GM12891 (cell line): Measurements from ENCODE around the gene EXD3.
"Not testable (repeated sequence)": the region's sequence is repeated elsewhere in the genome, so short reads cannot be mapped to it uniquely, and the experiment has no call there.

Experiments used
- DNase-seq: peaks from one replicate; pipeline ENCODE4 v3.0.0; 2011; ENCODE audit warnings: low spot score; ENCODE audit not compliant: insufficient read length
- FAIRE-seq: peaks from 2 replicates; lab custom pipeline; 2011; peaks lifted over from hg19 to GRCh38; lab: Jason Lieb, UNC
- PAX5 ChIP-seq: IDR thresholded peaks from 2 replicates; pipeline ENCODE4 v1.6.1; 2011; ENCODE audit warnings: low read length, moderate library complexity, mild to moderate bottlenecking; ENCODE audit not compliant: insufficient read depth, severe bottlenecking
- POLR2A ChIP-seq: IDR thresholded peaks from 2 replicates; pipeline ENCODE4 v1.6.1; 2011; ENCODE audit warnings: low read depth, low read length, control low read depth
- POLR2AphosphoS5 ChIP-seq: IDR thresholded peaks from 2 replicates; pipeline ENCODE4 v1.6.1; 2011; ENCODE audit warnings: low read depth, low read length, control low read depth
- POU2F2 ChIP-seq: IDR thresholded peaks from 2 replicates; pipeline ENCODE4 v1.6.1; 2011; ENCODE audit warnings: low read depth, mild to moderate bottlenecking, control low read depth, low read length, moderate library complexity
- SPI1 ChIP-seq: IDR thresholded peaks from 2 replicates; pipeline ENCODE4 v1.6.1; 2011; ENCODE audit warnings: low read depth, low read length, control low read depth
- TAF1 ChIP-seq: IDR thresholded peaks from 2 replicates; pipeline ENCODE4 v1.6.1; 2011; ENCODE audit warnings: low read depth, low read length, control low read depth

Gene EXD3

DNA sequence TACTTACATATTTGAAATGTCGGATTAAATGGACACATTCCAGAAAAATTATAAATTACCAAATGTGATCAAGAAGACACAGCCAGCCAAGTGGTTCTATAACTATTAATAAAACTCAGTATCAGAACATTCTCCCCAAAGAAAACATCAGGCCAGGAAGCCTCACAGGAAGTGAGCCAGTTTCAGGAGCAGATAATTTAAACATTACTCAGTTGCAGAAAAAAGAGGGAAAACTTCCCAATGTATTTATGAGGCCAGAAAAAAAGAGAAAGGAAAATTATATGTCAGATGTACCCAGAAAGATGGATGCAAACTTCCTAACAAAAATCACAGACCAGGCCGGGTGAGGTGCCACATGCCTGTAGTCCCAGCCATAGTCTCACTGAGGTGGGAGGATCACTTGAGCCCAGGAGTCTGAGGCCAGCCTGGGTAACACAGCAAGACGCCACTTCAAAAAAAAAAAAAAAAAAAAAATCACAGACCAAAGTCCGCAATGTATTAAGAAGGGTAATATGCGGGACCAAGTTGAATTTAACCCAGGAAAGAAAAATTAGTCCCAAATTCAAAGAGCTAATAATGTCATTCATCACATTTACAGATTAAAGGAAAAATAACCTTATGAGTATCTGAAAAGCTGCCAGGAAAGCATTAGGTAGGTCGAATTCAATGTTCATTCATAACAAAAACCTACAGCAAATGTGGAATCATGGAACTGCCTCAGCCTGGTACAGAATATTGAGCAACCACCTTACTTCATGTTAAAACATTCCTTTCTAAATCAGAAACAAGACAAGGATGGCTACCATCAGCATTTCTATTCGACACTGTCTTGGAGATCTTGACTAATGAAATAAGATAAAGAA lies 83.7 kb downstream of the EXD3 start:
- DNase-seq (no peak), FAIRE-seq (no peak)
- no peak for TF ChIP-seq SPI1
- TF ChIP-seq PAX5, result no peak
- TF ChIP-seq POLR2AphosphoS5, result no peak
- no peak for TF ChIP-seq POLR2A
- TF ChIP-seq POU2F2, result no peak
- no peak for TF ChIP-seq TAF1

DNA sequence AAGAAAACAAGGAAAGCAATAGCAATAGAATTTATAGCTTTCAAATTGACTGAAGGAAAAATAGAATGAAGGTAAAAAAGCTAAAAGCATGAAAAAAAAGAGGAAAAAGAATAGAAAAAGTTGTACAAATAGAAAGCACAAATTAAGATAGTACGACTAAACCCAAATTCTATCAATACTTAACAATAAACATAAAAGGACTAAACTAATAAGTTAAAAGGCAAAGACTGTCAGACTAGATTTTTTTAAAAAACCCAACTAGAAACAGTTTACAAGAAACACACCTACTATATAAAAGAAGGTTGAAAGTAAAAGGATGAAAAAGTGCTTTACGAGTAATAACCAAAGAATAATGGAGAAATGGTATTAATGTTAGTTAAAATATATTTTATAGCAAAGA lies 86.2 kb downstream of the EXD3 start:
- TF ChIP-seq POLR2AphosphoS5 (no peak), POU2F2 (no peak), PAX5 (no peak), TAF1 (no peak), SPI1 (no peak), POLR2A (no peak)
- FAIRE-seq (no peak), DNase-seq (no peak)

DNA sequence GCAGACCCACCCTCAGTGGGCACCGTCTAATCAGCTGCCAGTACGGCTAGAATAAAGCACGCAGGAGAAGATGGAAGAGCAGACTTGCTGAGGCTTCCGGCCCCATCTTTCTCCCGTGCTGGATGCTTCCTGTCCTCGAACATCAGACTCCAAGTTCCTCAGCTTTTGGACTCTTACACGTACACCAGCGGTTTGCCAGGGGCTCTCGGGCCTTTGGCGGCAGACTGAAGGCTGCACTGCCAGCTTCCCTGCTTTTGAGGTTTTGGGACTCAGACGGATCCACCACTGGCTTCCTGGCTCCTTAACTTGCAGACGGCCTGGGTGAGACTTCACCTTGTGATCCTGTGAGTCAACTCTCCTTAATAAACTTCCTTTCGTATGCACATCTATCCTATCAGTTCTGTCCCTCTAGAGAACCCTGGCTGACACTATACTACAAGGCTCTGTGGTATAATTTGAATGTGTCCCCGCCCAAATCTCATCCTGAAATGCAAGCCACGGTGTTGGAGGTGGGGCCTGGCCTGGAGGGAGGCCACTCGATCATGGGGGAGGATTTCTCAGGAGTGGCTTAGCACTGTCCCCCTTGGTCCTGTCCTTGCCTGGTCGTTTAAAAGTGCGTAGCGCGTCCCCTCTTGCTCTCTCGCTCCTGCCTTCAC lies 89.8 kb downstream of the EXD3 start:
- FAIRE-seq (no peak), DNase-seq (no peak)
- TF ChIP-seq TAF1 (no peak), POU2F2 (no peak), POLR2AphosphoS5 (no peak), PAX5 (no peak)

DNA sequence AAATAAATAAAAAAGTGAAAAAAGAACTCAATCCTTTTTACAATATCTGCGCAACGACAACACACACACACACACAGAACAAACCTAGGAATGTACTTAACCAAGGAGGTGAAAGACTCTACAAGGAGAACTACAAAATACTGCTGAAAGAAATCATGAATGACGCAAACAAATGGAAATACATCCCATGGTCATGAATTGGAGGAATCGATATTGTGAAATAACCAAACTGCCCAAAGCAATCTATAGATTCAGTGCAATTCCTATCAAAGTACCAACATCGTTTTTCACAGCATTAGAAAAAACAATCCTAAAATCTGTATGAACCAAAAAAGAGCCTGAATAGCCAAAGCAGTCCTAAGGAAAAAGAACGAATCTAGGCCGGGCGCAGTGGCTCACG lies 91.0 kb downstream of the EXD3 start:
- TF ChIP-seq POLR2AphosphoS5 (no peak), TAF1 (no peak), POLR2A (no peak), POU2F2 (no peak), SPI1 (no peak), PAX5 (no peak)
- DNase-seq, result no peak
- no peak for FAIRE-seq

DNA sequence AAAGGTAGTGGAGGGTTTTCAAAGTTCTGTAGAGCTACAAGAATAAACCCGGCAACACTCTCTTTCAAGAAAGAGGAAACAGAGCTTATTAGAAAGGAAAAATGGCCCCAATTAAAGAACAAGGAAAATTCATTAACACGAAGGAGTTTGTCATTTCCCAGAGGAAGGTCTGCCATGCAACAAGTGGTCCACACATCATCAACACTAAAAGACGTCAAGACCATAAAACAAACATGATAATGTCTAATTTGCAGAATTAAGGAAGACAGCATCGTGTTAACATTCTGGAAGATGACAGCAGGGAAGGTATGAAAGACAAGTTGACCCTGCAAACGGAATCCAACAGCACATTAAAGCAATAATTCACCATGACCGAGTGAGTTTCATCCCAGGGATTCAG lies 92.3 kb downstream of the EXD3 start:
- FAIRE-seq, result no peak
- no peak for DNase-seq

DNA sequence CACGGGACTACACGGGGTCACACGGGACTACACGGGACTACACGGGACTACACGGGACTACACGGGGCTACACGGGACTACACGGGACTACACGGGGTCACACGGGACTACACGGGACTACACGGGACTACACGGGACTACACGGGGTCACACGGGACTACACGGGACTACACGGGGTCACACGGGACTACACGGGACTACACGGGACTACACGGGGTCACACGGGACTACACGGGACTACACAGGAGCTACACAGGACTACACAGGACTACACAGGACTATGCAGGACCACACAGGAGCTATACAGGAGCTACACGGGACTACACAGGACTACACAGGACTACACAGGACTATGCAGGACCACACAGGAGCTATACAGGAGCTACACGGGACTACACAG lies 93.4 kb downstream of the EXD3 start:
- not testable (repeated sequence) for DNase-seq, FAIRE-seq

More for the DNA sequence above, 92.3 kb downstream of the EXD3 start:
- no peak for TF ChIP-seq PAX5
- no peak for TF ChIP-seq POU2F2
- TF ChIP-seq SPI1, result no peak
- no peak for TF ChIP-seq POLR2AphosphoS5
- TF ChIP-seq TAF1, result no peak
- TF ChIP-seq POLR2A, result no peak

DNA sequence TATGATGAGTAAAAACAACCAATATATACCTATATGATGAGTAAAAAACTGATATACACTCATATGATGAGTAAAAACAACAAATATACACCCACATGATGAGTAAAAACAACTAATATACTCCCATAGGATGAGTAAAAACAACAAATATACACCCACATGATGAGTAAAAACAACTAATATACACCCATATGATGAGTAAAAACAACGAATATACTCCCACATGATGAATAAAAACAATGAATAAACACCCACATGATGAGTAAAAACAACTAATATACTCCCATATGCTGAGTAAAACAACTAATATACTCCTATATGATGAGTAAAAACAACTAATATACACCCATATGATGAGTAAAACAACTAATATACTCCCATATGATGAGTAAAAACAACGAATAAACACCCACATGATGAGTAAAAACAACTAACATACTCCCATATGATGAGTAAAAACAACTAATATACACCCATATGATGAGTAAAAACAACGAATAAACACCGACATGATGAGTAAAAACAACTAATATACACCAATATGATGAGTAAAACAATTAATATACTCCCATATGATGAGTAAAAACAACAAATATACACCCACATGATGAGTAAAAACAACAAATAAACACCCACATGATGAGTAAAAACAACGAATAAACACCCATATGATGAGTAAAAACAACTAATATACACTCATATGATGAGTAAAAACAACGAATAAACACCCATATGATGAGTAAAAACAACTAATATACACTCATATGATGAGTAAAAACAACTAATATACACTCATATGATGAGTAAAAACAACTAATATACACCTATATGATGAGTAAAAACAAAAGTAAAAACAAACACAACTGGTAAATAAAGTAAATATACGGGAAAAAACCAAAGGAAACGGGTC lies 95.1 kb downstream of the EXD3 start:
- DNase-seq, result not testable (repeated sequence)
- FAIRE-seq, result peak; percentile 93

DNA sequence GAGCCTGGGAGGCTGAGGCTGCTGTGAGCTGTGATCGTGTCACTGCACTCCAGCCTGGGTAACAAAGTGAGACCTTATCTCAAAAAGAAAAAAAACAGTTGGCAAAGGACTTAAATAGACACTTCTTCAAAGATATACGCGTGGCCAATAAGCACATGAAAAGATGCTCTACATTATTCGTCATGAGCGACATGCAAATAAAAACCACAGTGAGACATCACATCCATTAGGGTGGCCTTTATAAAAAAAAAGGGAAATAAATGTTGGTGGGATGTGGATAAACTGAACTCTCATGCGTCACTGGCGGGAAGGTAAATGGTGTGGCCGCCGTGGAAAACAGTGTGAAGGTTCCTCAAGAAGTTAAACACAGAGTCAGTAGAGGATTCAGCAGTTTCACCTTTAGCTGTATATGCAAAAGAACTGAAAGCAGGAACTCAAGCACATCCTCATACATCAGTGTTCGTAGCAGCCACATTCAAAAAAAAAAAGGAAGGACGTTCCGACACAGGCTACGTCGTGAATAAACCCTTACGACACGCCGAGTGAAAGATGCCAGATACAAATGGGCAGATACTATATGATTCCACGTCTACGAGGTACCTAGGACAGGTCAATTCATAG lies 96.4 kb downstream of the EXD3 start:
- DNase-seq (peak; percentile 16), FAIRE-seq (no peak)
- no peak for TF ChIP-seq PAX5
- TF ChIP-seq POU2F2, result peak; percentile 66; the same call in 1 of the 2 replicates
- TF ChIP-seq TAF1, result no peak
- TF ChIP-seq SPI1, result 0 out of 2 replicates have a peak, but pooled peaks have one; percentile 39
- TF ChIP-seq POLR2A, result no peak
- TF ChIP-seq POLR2AphosphoS5, result no peak

DNA sequence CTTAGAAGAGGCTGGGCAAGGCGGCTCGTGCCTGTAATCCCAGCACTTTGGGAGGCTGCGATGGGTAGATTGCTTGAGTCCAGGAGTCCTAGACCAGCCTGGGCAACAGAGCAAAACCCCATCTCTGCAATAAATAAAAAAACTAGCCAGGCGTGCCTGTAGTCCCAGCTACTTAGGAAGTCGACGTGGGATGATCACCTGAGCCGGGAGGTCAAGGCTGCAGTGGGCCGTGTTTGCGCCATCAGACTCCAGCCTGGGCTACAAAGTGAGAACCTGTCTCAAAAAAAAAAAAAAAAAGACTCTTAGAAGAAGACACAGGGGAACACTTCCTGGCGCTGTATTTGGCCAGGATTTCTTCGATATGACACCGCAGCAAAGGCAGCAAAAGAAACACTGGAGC lies 97.2 kb downstream of the EXD3 start:
- DNase-seq (no peak), FAIRE-seq (no peak)
- TF ChIP-seq SPI1 (no peak), POLR2AphosphoS5 (no peak), POU2F2 (no peak), TAF1 (no peak), PAX5 (no peak), POLR2A (no peak)
